ENCODE measurements around the gene MTERF4. TPM values are rescaled to one million over a fixed set of nuclear protein-coding genes. Genes with fewer than 3 reads are reported as not detected.

The MTERF4 gene
- total and polyA plus RNA-seq, 11 donors, result 16.4 to 29.1 (median 23.0) TPM

- WGBS, 4 donors, result 0% methylated on average over 4 to 23 of the region's 23 CpGs
- no peak for DNase-seq
- H3K27ac ChIP-seq, result peak overlapping the region in 7 of 12 donors; percentile 23 to 87 (median 80)
- peaks cover 0 to 23% (median 15%) of the 10 kb centered on the region in 12 donors for H3K4me1 ChIP-seq
- no peaks in the 10 kb centered on the region for H3K27me3 ChIP-seq
- no peak for TF ChIP-seq CTCF (IDR thresholded peaks at IDR 0.05)
- TF ChIP-seq POLR2A (IDR thresholded peaks at IDR 0.05), result no peak
- peaks cover 0 to 13% (median 4%) of the 10 kb centered on the region in 9 donors for H3K36me3 ChIP-seq
- peak overlapping the region; percentile 69 to 100 (median 90) for H3K4me3 ChIP-seq
- ATAC-seq, result peak; percentile 3 to 31 (median 11)
- H3K9me3 ChIP-seq, result no peaks in the 10 kb centered on the region
- intact Hi-C loops (cut with DNase I), result loop anchor here in 4 of 10 donors (2.0 to 5.0 kb wide), 2 partner anchors 42 to 47 kb away; partner anchors contain the start of gene MTERF4 (in 2 of the 4)
Observed at GRCh38 chr2:241149675-241149924, 47.5 kb upstream of the MTERF4 start.

GRCh38 chr2:241148891-241149674 is 47.0 kb upstream of the MTERF4 start, which contains the start of gene PASK:
TSS of gene PASK (minus strand) at chr2:241149472. CDS start at chr2:241143032, 6,440 bp downstream.
- Histone ChIP-seq H3K36me3 (peaks cover 0 to 8% (median 0%) of the 10 kb centered on the region in 9 donors), H3K4me1 (peaks cover 0 to 23% (median 15%) of the 10 kb centered on the region in 12 donors), H3K27ac (peak within 1 kb of the TSS in 10 of 12 donors; percentile 77 to 87 (median 84)), H3K27me3 (no peaks in the 10 kb centered on the region), H3K4me3 (peak within 1 kb of the TSS; percentile 69 to 100 (median 90)), H3K9me3 (no peaks in the 10 kb centered on the region)
- ATAC-seq (peak; percentile 95 to 96 (median 96)), DNase-seq (peak; percentile 94 to 96 (median 95))
- intact Hi-C loops (cut with DNase I), result loop anchor here in 4 of 10 donors (2.0 to 5.0 kb wide), 2 partner anchors 42 to 46 kb away; partner anchors contain the start of gene MTERF4 (in 2 of the 4)
- 0 to 2% (median 1%) methylated on average over 29 to 88 of the region's 88 CpGs for WGBS, 4 donors
- no peak for TF ChIP-seq POLR2A (IDR thresholded peaks at IDR 0.05)
- no peak for TF ChIP-seq CTCF (IDR thresholded peaks at IDR 0.05)

GRCh38 chr2:241148239-241148638 is 46.2 kb upstream of the MTERF4 start:
- Histone ChIP-seq H3K27me3 (no peaks in the 10 kb centered on the region), H3K4me1 (peaks cover 0 to 23% (median 15%) of the 10 kb centered on the region in 12 donors), H3K9me3 (no peaks in the 10 kb centered on the region), H3K27ac (no peak overlapping the region), H3K36me3 (no peaks in the 10 kb centered on the region), H3K4me3 (peak overlapping the region in 7 of 12 donors; percentile 69 to 98 (median 90))
- no peak for TF ChIP-seq CTCF (IDR thresholded peaks at IDR 0.05)
- TF ChIP-seq POLR2A (IDR thresholded peaks at IDR 0.05), result no peak
- intact Hi-C loops (cut with DNase I), result loop anchor here in 4 of 10 donors (2.0 to 5.0 kb wide), 2 partner anchors 41 to 45 kb away; partner anchors contain the start of gene MTERF4 (in 2 of the 4)
- WGBS, 4 donors, result 90 to 98% (median 91%) methylated on average over 4 of the region's 4 CpGs
- DNase-seq, result no peak
- no peak for ATAC-seq

GRCh38 chr2:241147336-241147735 is 45.2 kb upstream of the MTERF4 start:
- no peak for DNase-seq
- ATAC-seq, result no peak
- intact Hi-C loops (cut with DNase I), result loop anchor here in 2 of 10 donors (5.0 kb wide), 1 partner anchor 40 kb away; no protein-coding TSS in a partner anchor

More at GRCh38 chr2:241147336-241147735, 45.2 kb upstream of the MTERF4 start:
- no peaks in the 10 kb centered on the region for H3K9me3 ChIP-seq
- WGBS, 4 donors, result 95 to 100% (median 97%) methylated on average over 3 of the region's 3 CpGs
- TF ChIP-seq POLR2A (IDR thresholded peaks at IDR 0.05) (no peak), CTCF (IDR thresholded peaks at IDR 0.05) (no peak)
- H3K36me3 ChIP-seq, result no peaks in the 10 kb centered on the region
- H3K27me3 ChIP-seq, result no peaks in the 10 kb centered on the region
- H3K4me1 ChIP-seq, result peaks cover 0 to 23% (median 15%) of the 10 kb centered on the region in 12 donors
- no peak overlapping the region for H3K4me3 ChIP-seq
- H3K27ac ChIP-seq, result no peak overlapping the region
